GM19351 (cell line): ENCODE results near the gene PTPRR.

Experiments used
- ATAC-seq: cut with Tn5 transposase; IDR thresholded peaks from one replicate; pipeline ENCODE4 v1.9.1; 2021; ENCODE audit warnings: mild to moderate bottlenecking, moderate library complexity; ENCODE audit not compliant: unreplicated experiment

Gene PTPRR

GRCh38 chr12:70806827-70807226 lies 113.7 kb downstream of the PTPRR start:
- ATAC-seq: no peak

GRCh38 chr12:70806043-70806442 lies 114.5 kb downstream of the PTPRR start:
- ATAC-seq: no peak

- no peak for ATAC-seq
Observed at GRCh38 chr12:70798016-70798783, 122.3 kb downstream of the PTPRR start.

- no peak for ATAC-seq
Observed at GRCh38 chr12:70796989-70797388, 123.5 kb downstream of the PTPRR start.

GRCh38 chr12:70795608-70796007 lies 124.9 kb downstream of the PTPRR start:
- ATAC-seq: no peak

GRCh38 chr12:70794131-70794530 lies 126.4 kb downstream of the PTPRR start:
- no peak for ATAC-seq

GRCh38 chr12:70788774-70789173 lies 131.8 kb downstream of the PTPRR start:
- no peak for ATAC-seq

GRCh38 chr12:70787612-70788011 lies 132.9 kb downstream of the PTPRR start:
- ATAC-seq: no peak

- ATAC-seq: no peak
Observed at GRCh38 chr12:70785896-70786295, 134.6 kb downstream of the PTPRR start.

GRCh38 chr12:70784042-70784668 lies 136.4 kb downstream of the PTPRR start:
- ATAC-seq: no peak

GRCh38 chr12:70783455-70783854 lies 137.1 kb downstream of the PTPRR start:
- no peak for ATAC-seq

GRCh38 chr12:70779250-70779649 lies 141.3 kb downstream of the PTPRR start:
- ATAC-seq: no peak

GRCh38 chr12:70774055-70774454 lies 146.5 kb downstream of the PTPRR start:
- ATAC-seq: no peak

- no peak for ATAC-seq
Observed at GRCh38 chr12:70772836-70773235, 147.7 kb downstream of the PTPRR start.

GRCh38 chr12:70771581-70771980 lies 149.0 kb downstream of the PTPRR start:
- ATAC-seq: no peak

GRCh38 chr12:70763666-70764065 lies 156.9 kb downstream of the PTPRR start:
- ATAC-seq: no peak

GRCh38 chr12:70762000-70762399 lies 158.5 kb downstream of the PTPRR start:
- ATAC-seq: no peak

- no peak for ATAC-seq
Observed at GRCh38 chr12:70759161-70759918, 161.2 kb downstream of the PTPRR start.

GRCh38 chr12:70758494-70758845 lies 162.1 kb downstream of the PTPRR start:
- ATAC-seq: no peak

- ATAC-seq: no peak
Observed at GRCh38 chr12:70757830-70758493, 162.6 kb downstream of the PTPRR start.

GRCh38 chr12:70756791-70757190 lies 163.7 kb downstream of the PTPRR start:
- no peak for ATAC-seq
